Natural killer cell (primary cell): ENCODE results near the gene SEMA3B. TPM values are rescaled to one million over a fixed set of nuclear protein-coding genes. Genes with fewer than 3 reads are reported as not detected.
A peak's percentile ranks its signal among the peaks of the same experiment; 100 is the strongest.

ENCODE experiments used
- ATAC-seq, 3 donors: fragments of 150-1000 bp in 2 of 3; fragments of 200-7000 bp in 1 of 3; cut with Tn5 transposase; 1 replicate in 1 of 3; 2 replicates in 2 of 3; pipeline ENCODE4 v1.10.0; 2021; ENCODE audit warnings: mild to moderate bottlenecking in 2 of 3, moderate library complexity in 2 of 3
- DNase-seq, 2 donors: peaks; one replicate each; pipeline versions ENCODE4 v3.0.0 to v3.0.0-alpha.2; 2013 to 2021; ENCODE audit warnings: mixed read lengths in 1 of 2
- H3K27ac ChIP-seq: one replicate; pipeline ENCODE4 v1.5.1; 2013; ENCODE audit warnings: mild to moderate bottlenecking, low read length
- H3K27me3 ChIP-seq: one replicate; pipeline ENCODE4 v1.6.1; 2013; ENCODE audit warnings: low read length; ENCODE audit not compliant: control insufficient read depth, insufficient read depth
- H3K36me3 ChIP-seq: one replicate; pipeline ENCODE4 v1.6.1; 2013; ENCODE audit warnings: low read length; ENCODE audit not compliant: control insufficient read depth, insufficient read depth
- H3K4me1 ChIP-seq: one replicate; pipeline ENCODE4 v1.6.1; 2013; ENCODE audit warnings: low read length; ENCODE audit not compliant: control insufficient read depth, insufficient read depth
- H3K4me3 ChIP-seq: one replicate; pipeline ENCODE4 v1.5.1; 2013; ENCODE audit warnings: low read length
- H3K9me3 ChIP-seq: one replicate; pipeline ENCODE4 v1.6.1; 2013; ENCODE audit warnings: low read length; ENCODE audit not compliant: control insufficient read depth, insufficient read depth
- H3K27ac Mint-ChIP-seq, 2 donors: one replicate each; pipeline ENCODE4 v1.8.0; 2022; ENCODE audit warnings: mild to moderate bottlenecking in 2 of 2, mixed read lengths in 2 of 2, moderate library complexity in 1 of 2
- H3K27me3 Mint-ChIP-seq, 2 donors: one replicate each; pipeline ENCODE4 v1.8.0; 2022; ENCODE audit warnings: low read depth in 2 of 2, mixed read lengths in 2 of 2
- H3K36me3 Mint-ChIP-seq: one replicate; pipeline ENCODE4 v1.8.0; 2022; ENCODE audit warnings: mixed read lengths
- H3K4me1 Mint-ChIP-seq, 2 donors: one replicate each; pipeline ENCODE4 v1.8.0; 2022; ENCODE audit warnings: mixed read lengths in 2 of 2
- H3K4me3 Mint-ChIP-seq: one replicate; pipeline ENCODE4 v1.8.0; 2022; ENCODE audit warnings: mild to moderate bottlenecking, moderate library complexity, mixed read lengths
- H3K9me3 Mint-ChIP-seq, 2 donors: one replicate each; pipeline ENCODE4 v1.8.0; 2022; ENCODE audit warnings: mixed read lengths in 2 of 2
- WGBS: methylation state at CpG from one replicate; pipeline ENCODE4 v1.1.7; 2013; ENCODE audit warnings: missing lambda C conversion rate; ENCODE audit not compliant: insufficient coverage; 5-methylcytosine and 5-hydroxymethylcytosine counted together
- intact Hi-C: fragments of 100-400 bp; cut with micrococcal nuclease; formaldehyde crosslinking; loops from one replicate; pipeline ENCODE4 v1.14.2; 2022
- total RNA-seq, 4 donors: library from RNA; stranded (reverse); fragments of 120-200 nt in 1 of 4; gene quantifications; one replicate each; pipeline versions ENCODE4 v1.2.3 to v1.2.4, GENCODE V29; 2013 to 2022
- TF ChIP-seq, protein P1 (sequence below): fragments of 200-600 bp; IDR thresholded peaks from one replicate; pipeline ENCODE4 v1.8.0; 2022; ENCODE audit warnings: antibody characterized with exemption

SEMA3B gene
- total RNA-seq, 3 donors from 2014 or later (not counting 1 experiment from before 2014, with no cell fraction given) = 0.97 to 2.0 (median 0.99) TPM

DNA sequence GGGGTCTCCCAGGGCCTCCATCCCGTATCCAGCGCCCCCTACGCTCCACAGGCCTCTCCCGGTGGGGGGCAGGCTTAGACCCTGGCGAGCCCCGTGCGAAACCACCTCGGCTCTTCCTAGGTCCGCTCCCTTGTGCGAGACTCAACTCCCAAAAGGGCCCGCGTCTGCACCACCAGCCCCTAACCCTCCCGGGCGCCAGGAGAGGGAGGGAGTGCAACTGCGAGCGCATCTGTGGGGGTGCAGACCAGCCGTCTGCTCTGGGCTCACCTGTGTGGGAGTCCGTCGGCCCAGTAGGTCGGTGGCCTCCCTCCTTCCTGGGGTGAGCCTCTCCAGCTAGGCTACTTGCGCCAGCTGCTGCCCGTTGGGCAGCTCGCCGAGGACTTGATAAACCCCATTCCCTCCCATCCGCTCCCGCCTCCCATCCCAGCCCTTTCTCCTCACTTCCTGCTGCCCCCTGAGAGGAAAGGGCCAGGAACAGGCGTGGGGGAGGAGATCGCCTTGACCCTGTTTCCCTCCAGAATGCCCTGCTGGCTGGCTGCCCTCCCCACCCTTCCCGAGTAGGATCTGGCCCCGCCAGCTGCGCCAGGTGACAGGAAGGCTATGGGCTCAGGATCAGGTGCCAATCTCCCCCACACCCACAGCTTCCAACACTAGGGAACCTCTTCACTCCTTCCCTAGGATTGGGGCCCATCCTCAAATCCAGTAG is 53.6 kb downstream of the SEMA3B start, which contains the start of gene HYAL2:
Gene HYAL2, minus strand, starts transcription at position 360 of the 706 bp plus-strand sequence. CDS start 2,256 bp downstream, outside the sequence.
- Histone ChIP-seq H3K4me3 (peak within 1 kb of the TSS; percentile 66), H3K9me3 (no peaks in the 10 kb centered on the region), H3K36me3 (peaks cover 8% of the 10 kb centered on the region), H3K4me1 (peaks cover 61% of the 10 kb centered on the region), H3K27ac (peak within 1 kb of the TSS; percentile 91), H3K27me3 (no peaks in the 10 kb centered on the region)
- 81% methylated on average over 31 of the region's 31 CpGs for WGBS
- Mint-ChIP-seq H3K4me3 (peak within 1 kb of the TSS; percentile 85), H3K36me3 (no peaks in the 10 kb centered on the region), H3K9me3 (no peaks in the 10 kb centered on the region), H3K27ac (peak within 1 kb of the TSS; percentile 74 to 87), H3K4me1 (peaks cover 12 to 49% of the 10 kb centered on the region in 2 donors), H3K27me3 (no peaks in the 10 kb centered on the region)
- TF ChIP-seq, protein P1, sequence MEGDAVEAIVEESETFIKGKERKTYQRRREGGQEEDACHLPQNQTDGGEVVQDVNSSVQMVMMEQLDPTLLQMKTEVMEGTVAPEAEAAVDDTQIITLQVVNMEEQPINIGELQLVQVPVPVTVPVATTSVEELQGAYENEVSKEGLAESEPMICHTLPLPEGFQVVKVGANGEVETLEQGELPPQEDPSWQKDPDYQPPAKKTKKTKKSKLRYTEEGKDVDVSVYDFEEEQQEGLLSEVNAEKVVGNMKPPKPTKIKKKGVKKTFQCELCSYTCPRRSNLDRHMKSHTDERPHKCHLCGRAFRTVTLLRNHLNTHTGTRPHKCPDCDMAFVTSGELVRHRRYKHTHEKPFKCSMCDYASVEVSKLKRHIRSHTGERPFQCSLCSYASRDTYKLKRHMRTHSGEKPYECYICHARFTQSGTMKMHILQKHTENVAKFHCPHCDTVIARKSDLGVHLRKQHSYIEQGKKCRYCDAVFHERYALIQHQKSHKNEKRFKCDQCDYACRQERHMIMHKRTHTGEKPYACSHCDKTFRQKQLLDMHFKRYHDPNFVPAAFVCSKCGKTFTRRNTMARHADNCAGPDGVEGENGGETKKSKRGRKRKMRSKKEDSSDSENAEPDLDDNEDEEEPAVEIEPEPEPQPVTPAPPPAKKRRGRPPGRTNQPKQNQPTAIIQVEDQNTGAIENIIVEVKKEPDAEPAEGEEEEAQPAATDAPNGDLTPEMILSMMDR = no peak
- DNase-seq = no peak
- no peak for ATAC-seq
- intact Hi-C loops = no loop called here

DNA sequence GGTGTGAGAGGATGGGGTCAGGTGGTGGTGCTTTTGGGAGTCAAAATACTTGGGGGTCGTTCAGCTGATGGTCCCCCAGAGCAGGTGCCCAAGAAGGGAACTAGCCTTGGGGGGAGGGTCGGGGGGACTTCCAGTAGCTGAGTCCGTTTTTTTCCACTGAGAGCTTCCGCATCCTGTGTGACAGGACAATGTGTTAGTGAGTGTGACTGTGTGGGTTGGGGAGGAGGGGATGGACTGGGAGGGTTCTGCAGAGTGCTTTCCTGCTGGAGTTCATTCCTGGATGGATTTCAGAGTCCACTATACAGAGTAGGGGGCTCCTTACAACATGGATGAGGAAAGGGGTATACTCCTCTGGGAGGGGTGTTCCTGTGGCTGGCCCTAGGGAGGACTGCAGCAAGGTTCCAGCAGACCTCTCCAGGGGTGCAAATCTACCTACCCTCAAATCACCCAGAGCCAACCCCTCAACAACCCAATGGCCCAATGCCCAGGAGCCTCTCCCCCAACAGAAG is 54.2 kb downstream of the SEMA3B start:
- TF ChIP-seq, protein P1 = no peak
- peak overlapping the region; percentile 50 to 64 for H3K27ac Mint-ChIP-seq
- peak overlapping the region; percentile 28 for H3K4me3 Mint-ChIP-seq
- no peak for DNase-seq
- H3K4me3 ChIP-seq = no peak overlapping the region
- H3K27me3 ChIP-seq = no peaks in the 10 kb centered on the region
- no peak overlapping the region for H3K27ac ChIP-seq
- WGBS = 59% methylated on average over 4 of the region's 4 CpGs
- H3K27me3 Mint-ChIP-seq = no peaks in the 10 kb centered on the region
- intact Hi-C loops = no loop called here
- peaks cover 8% of the 10 kb centered on the region for H3K36me3 ChIP-seq
- no peak for ATAC-seq
- H3K9me3 Mint-ChIP-seq = no peaks in the 10 kb centered on the region
- no peaks in the 10 kb centered on the region for H3K36me3 Mint-ChIP-seq
- no peaks in the 10 kb centered on the region for H3K9me3 ChIP-seq
- peaks cover 59% of the 10 kb centered on the region for H3K4me1 ChIP-seq
- peaks cover 17 to 55% of the 10 kb centered on the region in 2 donors for H3K4me1 Mint-ChIP-seq

DNA sequence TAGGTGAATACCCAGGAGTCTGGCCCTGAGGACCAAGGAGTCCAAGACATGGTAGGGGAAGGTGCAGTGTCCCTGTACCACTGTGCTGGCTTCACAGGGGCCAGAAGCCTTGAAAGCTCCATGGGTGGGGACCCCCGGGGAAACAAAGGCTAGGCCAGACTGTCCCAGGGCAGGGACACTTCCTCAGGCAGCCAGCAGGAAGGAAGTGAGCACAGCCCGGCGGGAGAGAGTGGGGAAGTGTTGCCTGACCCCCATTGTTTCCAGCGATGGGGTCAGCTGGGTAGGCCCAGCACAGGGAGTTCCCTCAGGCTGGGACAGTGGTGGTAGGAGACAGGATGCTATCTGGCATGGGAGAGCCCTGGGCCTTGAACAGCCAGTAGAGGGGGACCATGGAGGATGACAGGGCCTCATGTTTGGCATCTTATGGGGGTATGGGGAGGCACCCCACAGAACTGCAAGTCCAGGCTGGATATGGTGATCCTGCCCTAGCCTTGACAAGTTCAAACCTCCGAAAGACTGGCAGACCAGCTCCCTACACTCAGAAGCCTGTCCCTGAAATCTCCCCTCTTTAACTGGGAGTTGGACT is 54.8 kb downstream of the SEMA3B start:
- H3K4me1 ChIP-seq = peaks cover 59% of the 10 kb centered on the region
- H3K36me3 ChIP-seq = peaks cover 8% of the 10 kb centered on the region
- WGBS = 61% methylated on average over 5 of the region's 5 CpGs
- no peak for ATAC-seq
- H3K9me3 Mint-ChIP-seq = no peaks in the 10 kb centered on the region
- no peak overlapping the region for H3K27ac ChIP-seq
- H3K27me3 ChIP-seq = no peaks in the 10 kb centered on the region
- intact Hi-C loops = no loop called here
- peaks cover 18 to 54% of the 10 kb centered on the region in 2 donors for H3K4me1 Mint-ChIP-seq
- no peaks in the 10 kb centered on the region for H3K36me3 Mint-ChIP-seq
- H3K27me3 Mint-ChIP-seq = no peaks in the 10 kb centered on the region
- H3K9me3 ChIP-seq = no peaks in the 10 kb centered on the region
- H3K4me3 Mint-ChIP-seq = no peak overlapping the region
- H3K27ac Mint-ChIP-seq = peak overlapping the region; percentile 50 to 64
- DNase-seq = no peak
- TF ChIP-seq, protein P1 = no peak
- H3K4me3 ChIP-seq = no peak overlapping the region
